ENCODE measurements around the gene AEBP1. TPM values are rescaled to one million over a fixed set of nuclear protein-coding genes. Genes with fewer than 3 reads are reported as not detected.

AEBP1 gene
- total and polyA plus RNA-seq, 2 of the 4 experiments (the other 2 are of a cell fraction): 1.1 to 5.7 TPM

GRCh38 chr7:44142028-44142427 lies 37.9 kb downstream of the AEBP1 start:
- no peak for DNase-seq

More at GRCh38 chr7:44142028-44142427, 37.9 kb downstream of the AEBP1 start:
- H3K14ac ChIP-seq (replicated peaks; ENCODE audit: low read depth, low read length): no peak overlapping the region
- H3K27ac ChIP-seq (ENCODE audit: insufficient read depth, low read length): no peak overlapping the region
- H3K4ac ChIP-seq (ENCODE audit: low read depth, low read length): no peak overlapping the region
- H2AFZ ChIP-seq (replicated peaks; ENCODE audit: low read length, poor library complexity): no peak overlapping the region
- no peak overlapping the region for H3K4me3 ChIP-seq (ENCODE audit: insufficient read depth, low read depth, low read length)
- no peak overlapping the region for H4K8ac ChIP-seq (ENCODE audit: low read depth in 2 of 2, low read length in 2 of 2)
- no peak overlapping the region for H2AK9ac ChIP-seq (replicated peaks; ENCODE audit: low read depth, low read length, poor library complexity)
- BruUV-seq (replicated peaks): no TSS peak
- no peaks in the 10 kb centered on the region for H3K9me3 ChIP-seq (ENCODE audit: control insufficient read depth, insufficient read depth, low read length)
- H3K23ac ChIP-seq (ENCODE audit: low read depth, low read length): no peak overlapping the region
- H2AK5ac ChIP-seq (ENCODE audit: low read depth, low read length): no peak overlapping the region
- H3K18ac ChIP-seq (ENCODE audit: low read depth, low read length): no peak overlapping the region
- CTCF ChIA-PET: interaction anchor here (0.6 to 1.1 kb wide), 2 partner anchors 10 to 97 kb away, joined by 4 read pairs; partner anchors contain the start of gene DBNL
- dilution Hi-C loops (cut with HindIII; ENCODE audit: low sequenced_read_pairs, unreplicated experiment): no loop called here
- no peak overlapping the region for H4K91ac ChIP-seq (ENCODE audit: insufficient read depth, low read depth, low read length)
- no peak overlapping the region for H2BK15ac ChIP-seq (ENCODE audit: low read depth, low read length)
- no peak overlapping the region for H3K9ac ChIP-seq (ENCODE audit: low read depth, low read length)
- H3K79me1 ChIP-seq (ENCODE audit: low read depth in 1 of 2, low read length in 2 of 2): no peaks in the 10 kb centered on the region
- no peak for TF ChIP-seq ELK1 (IDR thresholded peaks at IDR 0.05; ENCODE audit: borderline replicate concordance, low read depth, low read length)
- TF ChIP-seq MAZ (IDR thresholded peaks at IDR 0.05; ENCODE audit: borderline replicate concordance, low read depth, low read length): no peak
- no peak for TF ChIP-seq CHD1 (IDR thresholded peaks at IDR 0.05; ENCODE audit: low read depth, low read length)
- TF ChIP-seq, protein P1, sequence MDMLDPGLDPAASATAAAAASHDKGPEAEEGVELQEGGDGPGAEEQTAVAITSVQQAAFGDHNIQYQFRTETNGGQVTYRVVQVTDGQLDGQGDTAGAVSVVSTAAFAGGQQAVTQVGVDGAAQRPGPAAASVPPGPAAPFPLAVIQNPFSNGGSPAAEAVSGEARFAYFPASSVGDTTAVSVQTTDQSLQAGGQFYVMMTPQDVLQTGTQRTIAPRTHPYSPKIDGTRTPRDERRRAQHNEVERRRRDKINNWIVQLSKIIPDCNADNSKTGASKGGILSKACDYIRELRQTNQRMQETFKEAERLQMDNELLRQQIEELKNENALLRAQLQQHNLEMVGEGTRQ (IDR thresholded peaks at IDR 0.05; ENCODE audit: low read depth, low read length): no peak
- TF ChIP-seq, protein P2, sequence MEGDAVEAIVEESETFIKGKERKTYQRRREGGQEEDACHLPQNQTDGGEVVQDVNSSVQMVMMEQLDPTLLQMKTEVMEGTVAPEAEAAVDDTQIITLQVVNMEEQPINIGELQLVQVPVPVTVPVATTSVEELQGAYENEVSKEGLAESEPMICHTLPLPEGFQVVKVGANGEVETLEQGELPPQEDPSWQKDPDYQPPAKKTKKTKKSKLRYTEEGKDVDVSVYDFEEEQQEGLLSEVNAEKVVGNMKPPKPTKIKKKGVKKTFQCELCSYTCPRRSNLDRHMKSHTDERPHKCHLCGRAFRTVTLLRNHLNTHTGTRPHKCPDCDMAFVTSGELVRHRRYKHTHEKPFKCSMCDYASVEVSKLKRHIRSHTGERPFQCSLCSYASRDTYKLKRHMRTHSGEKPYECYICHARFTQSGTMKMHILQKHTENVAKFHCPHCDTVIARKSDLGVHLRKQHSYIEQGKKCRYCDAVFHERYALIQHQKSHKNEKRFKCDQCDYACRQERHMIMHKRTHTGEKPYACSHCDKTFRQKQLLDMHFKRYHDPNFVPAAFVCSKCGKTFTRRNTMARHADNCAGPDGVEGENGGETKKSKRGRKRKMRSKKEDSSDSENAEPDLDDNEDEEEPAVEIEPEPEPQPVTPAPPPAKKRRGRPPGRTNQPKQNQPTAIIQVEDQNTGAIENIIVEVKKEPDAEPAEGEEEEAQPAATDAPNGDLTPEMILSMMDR (conservative IDR thresholded peaks at IDR 0.05; ENCODE audit: low read depth, low read length): no peak
- no peak for TF ChIP-seq RAD21 (IDR thresholded peaks at IDR 0.05; ENCODE audit: low read length)
- no peak for TF ChIP-seq MXI1 (IDR thresholded peaks at IDR 0.05; ENCODE audit: borderline replicate concordance, low read depth, low read length)
- no peak for TF ChIP-seq FOS (IDR thresholded peaks at IDR 0.05; ENCODE audit: low read depth, low read length)
- TF ChIP-seq RFX5 (IDR thresholded peaks at IDR 0.05; ENCODE audit: low read depth, low read length): no peak
- TF ChIP-seq CEBPB (IDR thresholded peaks at IDR 0.05; ENCODE audit: low read depth, low read length): no peak
- no peak for TF ChIP-seq RCOR1 (IDR thresholded peaks at IDR 0.05; ENCODE audit: insufficient replicate concordance, low read length)
- no peak for TF ChIP-seq POLR2A (IDR thresholded peaks at IDR 0.05; ENCODE audit: low read depth, low read length)
- no peak for TF ChIP-seq NFE2L2 (IDR thresholded peaks at IDR 0.05; ENCODE audit: low read depth, low read length)
- no peak for TF ChIP-seq BHLHE40 (IDR thresholded peaks at IDR 0.05; ENCODE audit: low read depth, low read length)
- TF ChIP-seq MAFK (IDR thresholded peaks at IDR 0.05; ENCODE audit: low read depth, low read length): no peak
- no peak for TF ChIP-seq SMC3 (IDR thresholded peaks at IDR 0.05; ENCODE audit: low read depth, low read length)
- H3K9me1 ChIP-seq (ENCODE audit: insufficient read depth, low read length): peaks cover 3% of the 10 kb centered on the region; the same call in 1 of the 2 replicates
- H2BK120ac ChIP-seq (ENCODE audit: low read depth, low read length): no peak overlapping the region
- H3K4me2 ChIP-seq (ENCODE audit: low read depth, low read length): no peak overlapping the region
- in situ Hi-C loops (cut with MboI; ENCODE audit: low sequenced_read_pairs): no loop called here
- no peaks in the 10 kb centered on the region for H4K20me1 ChIP-seq (ENCODE audit: insufficient read depth, low read length)
- WGBS, 2 experiments (ENCODE audit: extremely low coverage in 2 of 2, insufficient read length in 1 of 2): 60% methylated on average over 1 of the region's 4 CpGs; no CpG with 5 or more reads in 1 of the 2 experiments
- H3K36me3 ChIP-seq (ENCODE audit: control insufficient read depth, insufficient read depth, low read length): no peaks in the 10 kb centered on the region
- POLR2A ChIA-PET (ENCODE audit: unreplicated experiment): no interaction called here
- peaks cover 3% of the 10 kb centered on the region; the same call in 1 of the 2 replicates for H3K4me1 ChIP-seq (ENCODE audit: control insufficient read depth, insufficient read depth, low read length)
- H2BK5ac ChIP-seq (ENCODE audit: low read depth, low read length, poor library complexity, severe bottlenecking): no peak overlapping the region
- H3K27me3 ChIP-seq (ENCODE audit: control insufficient read depth, insufficient read depth, low read length): peaks cover 33% of the 10 kb centered on the region
- intact Hi-C loops (cut with micrococcal nuclease): no loop called here
- no peak for ATAC-seq (ENCODE audit: low read depth)
- H4K5ac ChIP-seq (ENCODE audit: low read depth, low read length): no peak overlapping the region
- H3K56ac ChIP-seq (ENCODE audit: extremely low read depth, insufficient read depth, low read length): no peak overlapping the region
- H2BK20ac ChIP-seq (ENCODE audit: low read depth, low read length): no peak overlapping the region
